Activated T-cell treated with anti-CD3 and anti-CD28 coated beads, Interleukin-2, amount 50 U/mL, for 72 hours (primary cell): ENCODE data around the gene CADM2. TPM values are rescaled to one million over a fixed set of nuclear protein-coding genes. Genes with fewer than 3 reads are reported as not detected.

Experiments used
- ATAC-seq, 2 donors: fragments of 150-1000 bp; cut with Tn5 transposase; replicated peaks in 1 of 2; 2 replicates each; pipeline ENCODE4 v1.10.0; 2021; ENCODE audit warnings: moderate library complexity in 2 of 2, mild to moderate bottlenecking in 1 of 2
- DNase-seq, 2 donors: peaks; one replicate each; pipeline ENCODE4 v3.0.0; 2021 to 2022; ENCODE audit warnings: mixed read lengths in 1 of 2
- H3K27ac Mint-ChIP-seq: one replicate; pipeline ENCODE4 v1.8.0; 2022; ENCODE audit warnings: mild to moderate bottlenecking, moderate library complexity, mixed read lengths
- H3K27me3 Mint-ChIP-seq: one replicate; pipeline ENCODE4 v1.8.0; 2022; ENCODE audit warnings: low read depth, mixed read lengths
- H3K36me3 Mint-ChIP-seq, 2 donors: one replicate each; pipeline ENCODE4 v1.8.0; 2022; ENCODE audit warnings: mixed read lengths in 2 of 2, mild to moderate bottlenecking in 1 of 2; ENCODE audit not compliant: insufficient read depth in 2 of 2
- H3K4me1 Mint-ChIP-seq: one replicate; pipeline ENCODE4 v1.8.0; 2022; ENCODE audit warnings: low read depth, mixed read lengths
- H3K4me3 Mint-ChIP-seq, 2 donors: one replicate each; pipeline ENCODE4 v1.8.0; 2022; ENCODE audit warnings: mild to moderate bottlenecking in 2 of 2, mixed read lengths in 2 of 2, moderate library complexity in 2 of 2
- H3K9me3 Mint-ChIP-seq, 2 donors: one replicate each; pipeline ENCODE4 v1.8.0; 2022; ENCODE audit warnings: mixed read lengths in 2 of 2
- total RNA-seq, 2 donors: library from RNA; stranded (reverse); gene quantifications; one replicate each; pipeline ENCODE4 v1.2.3, GENCODE V29; 2022

Gene CADM2
- total RNA-seq, 2 donors from 2014 or later = not detected

GRCh38 chr3:86047161-86047560 is 1088.4 kb downstream of the CADM2 start:
- no peak overlapping the region for H3K27ac Mint-ChIP-seq
- no peak overlapping the region for H3K4me3 Mint-ChIP-seq
- peaks cover 0 to 8% of the 10 kb centered on the region in 2 donors for H3K9me3 Mint-ChIP-seq
- H3K4me1 Mint-ChIP-seq = no peaks in the 10 kb centered on the region
- no peaks in the 10 kb centered on the region for H3K27me3 Mint-ChIP-seq
- ATAC-seq = no peak
- no peak for DNase-seq
- H3K36me3 Mint-ChIP-seq = peaks cover 0 to 1% of the 10 kb centered on the region in 2 donors

- H3K9me3 Mint-ChIP-seq = peaks cover 0 to 8% of the 10 kb centered on the region in 2 donors
- no peaks in the 10 kb centered on the region for H3K4me1 Mint-ChIP-seq
- no peak for DNase-seq
- no peaks in the 10 kb centered on the region for H3K36me3 Mint-ChIP-seq
- H3K27me3 Mint-ChIP-seq = no peaks in the 10 kb centered on the region
- H3K4me3 Mint-ChIP-seq = no peak overlapping the region
- no peak for ATAC-seq
- H3K27ac Mint-ChIP-seq = no peak overlapping the region
These were observed 1092.3 kb downstream of the CADM2 start for GRCh38 chr3:86051058-86051457.

- Mint-ChIP-seq H3K36me3 (no peaks in the 10 kb centered on the region), H3K27ac (no peak overlapping the region), H3K4me3 (no peak overlapping the region), H3K27me3 (no peaks in the 10 kb centered on the region), H3K4me1 (no peaks in the 10 kb centered on the region), H3K9me3 (peaks cover 2 to 4% of the 10 kb centered on the region in 2 donors)
- ATAC-seq (no peak), DNase-seq (no peak)
These were observed 1097.2 kb downstream of the CADM2 start for GRCh38 chr3:86056032-86056431.

- H3K9me3 Mint-ChIP-seq = peaks cover 1 to 2% of the 10 kb centered on the region in 2 donors
- DNase-seq = no peak
- no peak overlapping the region for H3K27ac Mint-ChIP-seq
- ATAC-seq = no peak
- H3K4me3 Mint-ChIP-seq = no peak overlapping the region
- H3K4me1 Mint-ChIP-seq = no peaks in the 10 kb centered on the region
- H3K27me3 Mint-ChIP-seq = no peaks in the 10 kb centered on the region
- no peaks in the 10 kb centered on the region for H3K36me3 Mint-ChIP-seq
These were observed 1098.2 kb downstream of the CADM2 start for GRCh38 chr3:86056962-86057361.

GRCh38 chr3:86073799-86074198 is 1115.0 kb downstream of the CADM2 start:
- Mint-ChIP-seq H3K27ac (no peak overlapping the region), H3K9me3 (peaks cover 2% of the 10 kb centered on the region in 2 donors), H3K4me3 (no peak overlapping the region)

GRCh38 chr3:86087160-86087871 is 1128.5 kb downstream of the CADM2 start:
- no peaks in the 10 kb centered on the region for H3K4me1 Mint-ChIP-seq
- no peak for ATAC-seq
- no peaks in the 10 kb centered on the region for H3K27me3 Mint-ChIP-seq

More at GRCh38 chr3:86073799-86074198, 1115.0 kb downstream of the CADM2 start:
- Mint-ChIP-seq H3K27me3 (no peaks in the 10 kb centered on the region), H3K36me3 (no peaks in the 10 kb centered on the region), H3K4me1 (no peaks in the 10 kb centered on the region)
- ATAC-seq (no peak), DNase-seq (no peak)

GRCh38 chr3:86104154-86104553 is 1145.4 kb downstream of the CADM2 start:
- Mint-ChIP-seq H3K27ac (no peak overlapping the region), H3K27me3 (no peaks in the 10 kb centered on the region), H3K36me3 (peaks cover 0 to 1% of the 10 kb centered on the region in 2 donors), H3K4me1 (no peaks in the 10 kb centered on the region), H3K9me3 (peaks cover 23% of the 10 kb centered on the region in 2 donors), H3K4me3 (no peak overlapping the region)
- no peak for ATAC-seq
- DNase-seq = no peak

More at GRCh38 chr3:86087160-86087871, 1128.5 kb downstream of the CADM2 start:
- DNase-seq = no peak
- H3K4me3 Mint-ChIP-seq = no peak overlapping the region
- peaks cover 7 to 8% of the 10 kb centered on the region in 2 donors for H3K9me3 Mint-ChIP-seq
- H3K27ac Mint-ChIP-seq = no peak overlapping the region
- no peaks in the 10 kb centered on the region for H3K36me3 Mint-ChIP-seq

- Mint-ChIP-seq H3K27ac (no peak overlapping the region), H3K36me3 (peaks cover 0 to 1% of the 10 kb centered on the region in 2 donors), H3K9me3 (peaks cover 16 to 18% of the 10 kb centered on the region in 2 donors), H3K4me1 (no peaks in the 10 kb centered on the region), H3K27me3 (no peaks in the 10 kb centered on the region), H3K4me3 (no peak overlapping the region)
- no peak for ATAC-seq
- no peak for DNase-seq
These were observed 1150.6 kb downstream of the CADM2 start for GRCh38 chr3:86109434-86109833.
